Mesodermal cell (in vitro differentiated cells): ENCODE results near the gene ENO2.

Experiments
- H3K27ac ChIP-seq: 2 replicates; pipeline ENCODE4 v1.7.0; 2013; ENCODE audit warnings: mild to moderate bottlenecking, low read depth, low read length, moderate library complexity; ENCODE audit not compliant: severe bottlenecking
- H3K36me3 ChIP-seq: 2 replicates; pipeline ENCODE4 v1.7.1; 2013; ENCODE audit warnings: mild to moderate bottlenecking, low read length, moderate library complexity; ENCODE audit not compliant: control insufficient read depth, insufficient read depth
- H3K4me1 ChIP-seq: one replicate; pipeline ENCODE4 v1.7.1; 2013; ENCODE audit warnings: mild to moderate bottlenecking, low read length; ENCODE audit not compliant: insufficient read depth, control insufficient read depth, poor library complexity, severe bottlenecking
- H3K4me3 ChIP-seq: 2 replicates; pipeline ENCODE4 v1.7.0; 2013; ENCODE audit warnings: low read length, control low read depth, mild to moderate bottlenecking; ENCODE audit not compliant: insufficient read depth, poor library complexity, severe bottlenecking; ENCODE audit errors: extremely low read depth
- H3K9me3 ChIP-seq: 2 replicates; pipeline ENCODE4 v1.7.1; 2013; ENCODE audit warnings: mild to moderate bottlenecking, low read length, moderate library complexity; ENCODE audit not compliant: control insufficient read depth
- WGBS, 2 experiments: methylation state at CpG; one replicate each; pipeline ENCODE4 v1.1.5; 2013; ENCODE audit warnings: missing lambda C conversion rate in 2 of 2; ENCODE audit not compliant: insufficient coverage in 2 of 2; 5-methylcytosine and 5-hydroxymethylcytosine counted together

ENO2 gene

GRCh38 chr12:6958609-6959057, 44.3 kb downstream of the ENO2 start:
- WGBS, 2 experiments, result 89 to 90% methylated on average over 9 of the region's 10 CpGs
- H3K27ac ChIP-seq, result no peak overlapping the region
- H3K4me3 ChIP-seq, result no peak overlapping the region

GRCh38 chr12:6959058-6959804, 44.9 kb downstream of the ENO2 start:
- H3K27ac ChIP-seq, result peak overlapping the region; percentile 33
- WGBS, 2 experiments, result 74 to 81% methylated on average over 4 to 14 of the region's 24 CpGs
- no peak overlapping the region for H3K4me3 ChIP-seq
- peaks cover 28% of the 10 kb centered on the region for H3K4me1 ChIP-seq
- peaks cover under 1% of the 10 kb centered on the region for H3K36me3 ChIP-seq
- no peaks in the 10 kb centered on the region for H3K9me3 ChIP-seq

More at GRCh38 chr12:6958609-6959057, 44.3 kb downstream of the ENO2 start:
- Histone ChIP-seq H3K9me3 (no peaks in the 10 kb centered on the region), H3K36me3 (no peaks in the 10 kb centered on the region), H3K4me1 (peaks cover 34% of the 10 kb centered on the region)

- Histone ChIP-seq H3K4me1 (peaks cover 31% of the 10 kb centered on the region), H3K27ac (no peak overlapping the region), H3K4me3 (no peak overlapping the region), H3K9me3 (no peaks in the 10 kb centered on the region), H3K36me3 (peaks cover 8% of the 10 kb centered on the region)
- 89 to 96% methylated on average over 14 to 24 of the region's 26 CpGs for WGBS, 2 experiments
Measured at GRCh38 chr12:6959805-6960592, 45.6 kb downstream of the ENO2 start.

- Histone ChIP-seq H3K27ac (no peak overlapping the region), H3K36me3 (peaks cover 15% of the 10 kb centered on the region), H3K4me3 (no peak overlapping the region), H3K4me1 (peaks cover 31% of the 10 kb centered on the region), H3K9me3 (no peaks in the 10 kb centered on the region)
- 82 to 86% methylated on average over 12 to 13 of the region's 13 CpGs for WGBS, 2 experiments
Measured at GRCh38 chr12:6960593-6961277, 46.4 kb downstream of the ENO2 start.

GRCh38 chr12:6961278-6961694, 46.9 kb downstream of the ENO2 start:
- H3K27ac ChIP-seq, result peak overlapping the region; percentile 67
- 72 to 75% methylated on average over 24 of the region's 24 CpGs for WGBS, 2 experiments
- peak overlapping the region; percentile 8 for H3K4me3 ChIP-seq
- peaks cover 31% of the 10 kb centered on the region for H3K4me1 ChIP-seq
- peaks cover 20% of the 10 kb centered on the region for H3K36me3 ChIP-seq
- H3K9me3 ChIP-seq, result no peaks in the 10 kb centered on the region

GRCh38 chr12:6961695-6962284, 47.4 kb downstream of the ENO2 start:
- 17 to 36% methylated on average over 12 to 14 of the region's 16 CpGs for WGBS, 2 experiments
- Histone ChIP-seq H3K4me3 (peak overlapping the region; percentile 14), H3K27ac (peak overlapping the region; percentile 67)

GRCh38 chr12:6962285-6963015, 48.1 kb downstream of the ENO2 start:
- Histone ChIP-seq H3K4me3 (no peak overlapping the region), H3K36me3 (peaks cover 31% of the 10 kb centered on the region), H3K9me3 (no peaks in the 10 kb centered on the region), H3K4me1 (peaks cover 31% of the 10 kb centered on the region), H3K27ac (peak overlapping the region; percentile 67)
- 77 to 81% methylated on average over 12 to 19 of the region's 25 CpGs for WGBS, 2 experiments

More at GRCh38 chr12:6961695-6962284, 47.4 kb downstream of the ENO2 start:
- Histone ChIP-seq H3K4me1 (peaks cover 31% of the 10 kb centered on the region), H3K36me3 (peaks cover 24% of the 10 kb centered on the region), H3K9me3 (no peaks in the 10 kb centered on the region)

GRCh38 chr12:6963016-6963731, 48.8 kb downstream of the ENO2 start:
- no peaks in the 10 kb centered on the region for H3K9me3 ChIP-seq
- H3K36me3 ChIP-seq, result peaks cover 38% of the 10 kb centered on the region
- peaks cover 29% of the 10 kb centered on the region for H3K4me1 ChIP-seq
- no peak overlapping the region for H3K27ac ChIP-seq
- WGBS, 2 experiments, result 86 to 91% methylated on average over 25 to 26 of the region's 32 CpGs
- H3K4me3 ChIP-seq, result no peak overlapping the region

- peaks cover 45% of the 10 kb centered on the region for H3K36me3 ChIP-seq
- no peak overlapping the region for H3K4me3 ChIP-seq
- no peaks in the 10 kb centered on the region for H3K9me3 ChIP-seq
- H3K4me1 ChIP-seq, result peaks cover 22% of the 10 kb centered on the region
- WGBS, 2 experiments, result 93 to 95% methylated on average over 12 of the region's 17 CpGs
- H3K27ac ChIP-seq, result no peak overlapping the region
Measured at GRCh38 chr12:6963791-6964413, 49.5 kb downstream of the ENO2 start.
